IMR-90 (cell line): ENCODE results near the gene RALGAPA2. TPM values are rescaled to one million over a fixed set of nuclear protein-coding genes. Genes with fewer than 3 reads are reported as not detected.

Experiments
- ATAC-seq: fragments of 200-7000 bp; cut with Tn5 transposase; 2 replicates; pipeline ENCODE4 v1.9.1; 2020; ENCODE audit warnings: low read depth, mild to moderate bottlenecking, moderate library complexity
- BruUV-seq: library from RNA; stranded (reverse); fragments of 400-500 nt; replicated peaks from 2 replicates; lab custom pipeline; 2021; lab: Mats Ljungman, UMichigan
- CTCF ChIA-PET: fragments of 300-600 bp; formaldehyde crosslinking; extraction: SDS; loops from one replicate; lab custom pipeline; 2021; ENCODE audit warnings: antibody characterized with exemption; lab: Yijun Ruan, JAX
- POLR2A ChIA-PET: fragments of 300-600 bp; sonication (Branson Sonifier 250); formaldehyde crosslinking; loops from one replicate; lab custom pipeline; 2022; ENCODE audit warnings: antibody characterized with exemption; ENCODE audit not compliant: unreplicated experiment; lab: Charles Lee
- DNase-seq: peaks from one replicate; pipeline ENCODE4 v3.0.0; 2013
- H2AFZ ChIP-seq: replicated peaks from 2 replicates; pipeline ENCODE3; 2013; ENCODE audit warnings: low read length, mild to moderate bottlenecking; ENCODE audit not compliant: poor library complexity
- H2AK5ac ChIP-seq: 2 replicates; pipeline ENCODE4 v1.6.1; 2013; ENCODE audit warnings: low read depth, low read length, inconsistent platforms
- H2AK9ac ChIP-seq: replicated peaks from 2 replicates; pipeline ENCODE3; 2013; ENCODE audit warnings: mild to moderate bottlenecking, low read depth, low read length, moderate library complexity; ENCODE audit not compliant: poor library complexity
- H2BK120ac ChIP-seq: 2 replicates; pipeline ENCODE4 v1.6.1; 2013; ENCODE audit warnings: low read depth, low read length, inconsistent platforms
- H2BK15ac ChIP-seq: 3 replicates; pipeline ENCODE4 v1.6.1; 2013; ENCODE audit warnings: low read depth, low read length, inconsistent platforms
- H2BK20ac ChIP-seq: 2 replicates; pipeline ENCODE4 v1.6.1; 2013; ENCODE audit warnings: low read depth, mild to moderate bottlenecking, inconsistent platforms, low read length, moderate library complexity
- H2BK5ac ChIP-seq: 2 replicates; pipeline ENCODE4 v1.6.1; 2013; ENCODE audit warnings: mild to moderate bottlenecking, low read depth, low read length, inconsistent platforms; ENCODE audit not compliant: poor library complexity, severe bottlenecking
- H3K14ac ChIP-seq: replicated peaks from 2 replicates; pipeline ENCODE4 v1.6.1; 2013; ENCODE audit warnings: low read depth, low read length, inconsistent platforms
- H3K18ac ChIP-seq: 2 replicates; pipeline ENCODE4 v1.6.1; 2013; ENCODE audit warnings: low read depth, low read length, control low read depth
- H3K23ac ChIP-seq: 2 replicates; pipeline ENCODE4 v1.6.1; 2013; ENCODE audit warnings: low read depth, low read length, inconsistent platforms
- H3K27ac ChIP-seq: 2 replicates; pipeline ENCODE4 v1.5.1; 2013; ENCODE audit warnings: mild to moderate bottlenecking, control low read depth, low read length; ENCODE audit not compliant: insufficient read depth
- H3K27me3 ChIP-seq: 2 replicates; pipeline ENCODE4 v1.6.1; 2013; ENCODE audit warnings: low read length; ENCODE audit not compliant: control insufficient read depth, insufficient read depth
- H3K36me3 ChIP-seq: 2 replicates; pipeline ENCODE4 v1.6.1; 2013; ENCODE audit warnings: low read length, mixed read lengths; ENCODE audit not compliant: control insufficient read depth, insufficient read depth
- H3K4ac ChIP-seq: 2 replicates; pipeline ENCODE4 v1.6.1; 2013; ENCODE audit warnings: low read depth, low read length, inconsistent platforms
- H3K4me1 ChIP-seq: 2 replicates; pipeline ENCODE4 v1.6.1; 2013; ENCODE audit warnings: low read length, mixed read lengths; ENCODE audit not compliant: control insufficient read depth, insufficient read depth
- H3K4me2 ChIP-seq: 2 replicates; pipeline ENCODE4 v1.6.1; 2013; ENCODE audit warnings: low read depth, mild to moderate bottlenecking, control low read depth, low read length, moderate library complexity
- H3K4me3 ChIP-seq: 2 replicates; pipeline ENCODE4 v1.5.1; 2013; ENCODE audit warnings: low read depth, mild to moderate bottlenecking, control low read depth, low read length, moderate library complexity; ENCODE audit not compliant: insufficient read depth
- H3K56ac ChIP-seq: 2 replicates; pipeline ENCODE4 v1.6.1; 2013; ENCODE audit warnings: low read length, inconsistent platforms; ENCODE audit not compliant: insufficient read depth; ENCODE audit errors: extremely low read depth
- H3K79me1 ChIP-seq, 2 experiments: 2 replicates each; pipeline ENCODE4 v1.6.1; 2013; ENCODE audit warnings: low read length in 2 of 2, inconsistent platforms in 1 of 2, low read depth in 1 of 2
- H3K9ac ChIP-seq: 2 replicates; pipeline ENCODE4 v1.6.1; 2013; ENCODE audit warnings: low read depth, low read length, control low read depth
- H3K9me1 ChIP-seq: 2 replicates; pipeline ENCODE4 v1.6.1; 2013; ENCODE audit warnings: low read length, inconsistent platforms; ENCODE audit not compliant: insufficient read depth
- H3K9me3 ChIP-seq: 2 replicates; pipeline ENCODE4 v1.6.1; 2013; ENCODE audit warnings: low read length; ENCODE audit not compliant: control insufficient read depth, insufficient read depth
- H4K20me1 ChIP-seq: 2 replicates; pipeline ENCODE4 v1.6.1; 2013; ENCODE audit warnings: low read length, inconsistent platforms; ENCODE audit not compliant: insufficient read depth
- H4K5ac ChIP-seq: 2 replicates; pipeline ENCODE4 v1.6.1; 2013; ENCODE audit warnings: mild to moderate bottlenecking, low read depth, low read length, control low read depth
- H4K8ac ChIP-seq, 2 experiments: 2 replicates each; pipeline ENCODE4 v1.6.1; 2013; ENCODE audit warnings: low read depth in 2 of 2, low read length in 2 of 2, control low read depth in 1 of 2, inconsistent platforms in 1 of 2
- H4K91ac ChIP-seq: 2 replicates; pipeline ENCODE4 v1.6.1; 2013; ENCODE audit warnings: low read depth, low read length, inconsistent platforms; ENCODE audit not compliant: insufficient read depth
- CEBPB ChIP-seq: IDR thresholded peaks from 2 replicates; pipeline ENCODE4 v1.6.1; 2012; ENCODE audit warnings: low read depth, low read length, improper control_type of control experiment
- MAFK ChIP-seq: IDR thresholded peaks from 2 replicates; pipeline ENCODE4 v1.6.1; 2012; ENCODE audit warnings: low read depth, low read length, improper control_type of control experiment
- NFE2L2 ChIP-seq: fragments of 150-350 bp; IDR thresholded peaks from 2 replicates; pipeline ENCODE4 v1.6.1; 2016; ENCODE audit warnings: low read depth, mild to moderate bottlenecking, low read length
- POLR2A ChIP-seq: IDR thresholded peaks from 2 replicates; pipeline ENCODE4 v1.6.1; 2012; ENCODE audit warnings: mild to moderate bottlenecking, low read depth, low read length
- RAD21 ChIP-seq: IDR thresholded peaks from 2 replicates; pipeline ENCODE4 v1.6.1; 2012; ENCODE audit warnings: low read length, improper control_type of control experiment
- RFX5 ChIP-seq: IDR thresholded peaks from 2 replicates; pipeline ENCODE4 v1.8.0; 2012; ENCODE audit warnings: low read depth, mild to moderate bottlenecking, low read length, moderate library complexity
- SMC3 ChIP-seq: fragments of 150-350 bp; IDR thresholded peaks from 2 replicates; pipeline ENCODE4 v1.6.1; 2016; ENCODE audit warnings: low read depth, mild to moderate bottlenecking, antibody characterized with exemption, low read length, moderate library complexity
- USF2 ChIP-seq: fragments of 150-350 bp; IDR thresholded peaks from 2 replicates; pipeline ENCODE4 v1.6.1; 2017; ENCODE audit warnings: mild to moderate bottlenecking, antibody characterized with exemption, low read length, low read depth
- WGBS, 2 experiments: methylation state at CpG; one replicate each; pipeline versions ENCODE4 v1.1.5 to v1.1.7; 2013; ENCODE audit warnings: missing lambda C conversion rate in 2 of 2; ENCODE audit not compliant: insufficient read length in 1 of 2; ENCODE audit errors: extremely low coverage in 2 of 2; 5-methylcytosine and 5-hydroxymethylcytosine counted together
- dilution Hi-C: fragments of 300-500 bp; cut with HindIII; formaldehyde crosslinking; loops from one replicate; pipeline ENCODE4 v1.14.3; 2018; ENCODE audit warnings: low sequenced_read_pairs; ENCODE audit not compliant: unreplicated experiment
- in situ Hi-C: fragments of 300-500 bp; cut with MboI; formaldehyde crosslinking; loops from 3 replicates; pipeline ENCODE4 v1.14.3; 2019; ENCODE audit warnings: low sequenced_read_pairs, inconsistent platforms, mixed read lengths
- intact Hi-C: fragments of 100-400 bp; cut with micrococcal nuclease; formaldehyde crosslinking; loops from 2 replicates; pipeline ENCODE4 v1.10.0; 2022
- polyA plus RNA-seq, 3 experiments: library from polyadenylated mRNA; depleted of rRNA; stranded (reverse); fragments of >200 nt; gene quantifications; 2 replicates each; pipeline ENCODE4 v1.2.3, GENCODE V29; 2012; ENCODE audit warnings: low replicate concordance in 1 of 3
- total RNA-seq: library from RNA; depleted of rRNA; stranded (reverse); fragments of >200 nt; gene quantifications from 2 replicates; pipeline ENCODE4 v1.2.3, GENCODE V29; 2012
- TF ChIP-seq, protein P1 (sequence below): conservative IDR thresholded peaks from 2 replicates; pipeline ENCODE4 v1.5.1; 2012; ENCODE audit warnings: mild to moderate bottlenecking, low read depth, low read length, improper control_type of control experiment

RALGAPA2 gene
- total and polyA plus RNA-seq, 2 of the 4 experiments (the other 2 are of a cell fraction): 1.3 to 3.9 TPM

- Histone ChIP-seq H2AK9ac (no peak overlapping the region), H3K79me1 (no peaks in the 10 kb centered on the region), H3K4ac (no peak overlapping the region), H2AK5ac (no peak overlapping the region), H3K23ac (no peak overlapping the region), H3K14ac (no peak overlapping the region), H4K8ac (no peak overlapping the region), H3K27ac (no peak overlapping the region), H3K4me2 (no peak overlapping the region), H2BK20ac (no peak overlapping the region), H3K36me3 (no peaks in the 10 kb centered on the region), H3K27me3 (no peaks in the 10 kb centered on the region), H2BK5ac (no peak overlapping the region), H2AFZ (no peak overlapping the region), H3K9me3 (no peaks in the 10 kb centered on the region), H3K18ac (no peak overlapping the region), H2BK15ac (no peak overlapping the region), H2BK120ac (no peak overlapping the region), H4K20me1 (no peaks in the 10 kb centered on the region), H3K9ac (no peak overlapping the region), H4K5ac (no peak overlapping the region), H3K4me1 (peaks cover 2% of the 10 kb centered on the region; the same call in 1 of the 2 replicates), H3K56ac (no peak overlapping the region), H3K4me3 (no peak overlapping the region), H3K9me1 (peaks cover 7% of the 10 kb centered on the region; the same call in 1 of the 2 replicates), H4K91ac (no peak overlapping the region)
- ATAC-seq (no peak), DNase-seq (no peak)
- TF ChIP-seq USF2: no peak
- TF ChIP-seq, protein P1, sequence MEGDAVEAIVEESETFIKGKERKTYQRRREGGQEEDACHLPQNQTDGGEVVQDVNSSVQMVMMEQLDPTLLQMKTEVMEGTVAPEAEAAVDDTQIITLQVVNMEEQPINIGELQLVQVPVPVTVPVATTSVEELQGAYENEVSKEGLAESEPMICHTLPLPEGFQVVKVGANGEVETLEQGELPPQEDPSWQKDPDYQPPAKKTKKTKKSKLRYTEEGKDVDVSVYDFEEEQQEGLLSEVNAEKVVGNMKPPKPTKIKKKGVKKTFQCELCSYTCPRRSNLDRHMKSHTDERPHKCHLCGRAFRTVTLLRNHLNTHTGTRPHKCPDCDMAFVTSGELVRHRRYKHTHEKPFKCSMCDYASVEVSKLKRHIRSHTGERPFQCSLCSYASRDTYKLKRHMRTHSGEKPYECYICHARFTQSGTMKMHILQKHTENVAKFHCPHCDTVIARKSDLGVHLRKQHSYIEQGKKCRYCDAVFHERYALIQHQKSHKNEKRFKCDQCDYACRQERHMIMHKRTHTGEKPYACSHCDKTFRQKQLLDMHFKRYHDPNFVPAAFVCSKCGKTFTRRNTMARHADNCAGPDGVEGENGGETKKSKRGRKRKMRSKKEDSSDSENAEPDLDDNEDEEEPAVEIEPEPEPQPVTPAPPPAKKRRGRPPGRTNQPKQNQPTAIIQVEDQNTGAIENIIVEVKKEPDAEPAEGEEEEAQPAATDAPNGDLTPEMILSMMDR: no peak
- TF ChIP-seq RFX5: no peak
- no peak for TF ChIP-seq RAD21
- no peak for TF ChIP-seq MAFK
- no peak for TF ChIP-seq SMC3
- TF ChIP-seq POLR2A: no peak
- no peak for TF ChIP-seq CEBPB
- TF ChIP-seq NFE2L2: no peak
- ChIA-PET CTCF (no interaction called here), POLR2A (no interaction called here)
- intact Hi-C loops: no loop called here
- no TSS peak for BruUV-seq
- in situ Hi-C loops: no loop called here
- dilution Hi-C loops: no loop called here
- no CpG with 5 or more reads among the region's 2 CpGs for WGBS, 2 experiments
Measured at GRCh38 chr20:20547876-20548266, 164.6 kb downstream of the RALGAPA2 start.
